GM21381 (cell line): ENCODE results near the gene RAB28.

Experiments used
- ATAC-seq: cut with Tn5 transposase; IDR thresholded peaks from one replicate; pipeline ENCODE4 v1.9.1; 2021; ENCODE audit warnings: mild to moderate bottlenecking, moderate library complexity; ENCODE audit not compliant: unreplicated experiment

The RAB28 gene

DNA sequence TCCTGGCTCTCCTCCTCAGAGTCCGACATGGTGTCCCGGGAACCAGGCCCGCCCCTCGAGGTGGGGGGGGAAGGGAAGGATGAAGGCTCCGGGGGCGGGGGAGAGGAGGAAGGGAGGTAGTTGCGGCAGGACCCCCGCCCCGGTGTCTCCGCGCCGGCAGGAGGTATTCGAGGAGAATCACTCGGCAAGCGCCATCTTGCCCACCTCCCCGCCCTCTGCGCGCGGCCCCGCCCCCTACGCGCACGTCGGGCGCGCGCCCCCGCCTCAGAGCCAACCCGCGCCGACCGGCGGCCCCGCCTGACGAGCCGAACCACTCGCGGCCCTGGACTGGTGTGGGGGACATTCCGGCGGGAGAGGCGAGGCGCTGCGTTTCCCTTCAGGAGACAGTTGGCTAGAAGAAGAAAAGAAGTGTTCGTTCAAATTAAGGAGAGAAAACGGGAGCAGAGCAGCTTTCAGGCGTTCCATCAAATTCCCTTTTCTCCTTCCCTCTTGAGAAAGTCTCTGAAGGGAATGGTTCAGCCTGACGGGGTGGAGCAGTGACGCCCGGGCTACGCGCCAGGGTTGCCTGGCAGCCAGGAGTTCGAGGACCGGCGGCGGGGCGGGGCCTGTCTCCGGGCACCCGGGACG, at the start of gene RAB28:
Gene RAB28, minus strand, starts transcription at position 219 of the 627 bp plus-strand sequence.
- ATAC-seq, result peak; percentile 94

DNA sequence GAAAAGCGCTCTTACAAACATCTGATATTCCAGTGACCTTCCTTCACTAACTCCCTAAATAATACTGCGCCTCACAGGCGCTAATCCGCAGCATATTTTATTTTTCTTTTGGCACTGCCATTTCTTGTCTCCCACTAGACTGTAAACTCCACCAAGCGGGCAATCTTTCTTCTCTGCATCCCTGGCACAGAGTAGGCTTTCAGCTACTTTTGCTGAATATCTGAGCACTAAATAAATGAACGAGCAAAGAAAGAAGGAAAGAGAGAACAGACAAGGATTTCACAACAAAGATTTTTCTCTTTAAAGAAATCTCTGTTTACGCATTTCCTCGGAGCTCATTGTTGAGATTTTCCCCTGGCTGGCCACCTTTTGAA, 47.5 kb upstream of the RAB28 start:
- no peak for ATAC-seq

GRCh38 chr4:13530823-13531624, 46.9 kb upstream of the RAB28 start:
- ATAC-seq, result no peak

- ATAC-seq, result no peak
Measured at GRCh38 chr4:13529128-13529919, 45.2 kb upstream of the RAB28 start.

GRCh38 chr4:13528821-13529127, 44.6 kb upstream of the RAB28 start:
- no peak for ATAC-seq

DNA sequence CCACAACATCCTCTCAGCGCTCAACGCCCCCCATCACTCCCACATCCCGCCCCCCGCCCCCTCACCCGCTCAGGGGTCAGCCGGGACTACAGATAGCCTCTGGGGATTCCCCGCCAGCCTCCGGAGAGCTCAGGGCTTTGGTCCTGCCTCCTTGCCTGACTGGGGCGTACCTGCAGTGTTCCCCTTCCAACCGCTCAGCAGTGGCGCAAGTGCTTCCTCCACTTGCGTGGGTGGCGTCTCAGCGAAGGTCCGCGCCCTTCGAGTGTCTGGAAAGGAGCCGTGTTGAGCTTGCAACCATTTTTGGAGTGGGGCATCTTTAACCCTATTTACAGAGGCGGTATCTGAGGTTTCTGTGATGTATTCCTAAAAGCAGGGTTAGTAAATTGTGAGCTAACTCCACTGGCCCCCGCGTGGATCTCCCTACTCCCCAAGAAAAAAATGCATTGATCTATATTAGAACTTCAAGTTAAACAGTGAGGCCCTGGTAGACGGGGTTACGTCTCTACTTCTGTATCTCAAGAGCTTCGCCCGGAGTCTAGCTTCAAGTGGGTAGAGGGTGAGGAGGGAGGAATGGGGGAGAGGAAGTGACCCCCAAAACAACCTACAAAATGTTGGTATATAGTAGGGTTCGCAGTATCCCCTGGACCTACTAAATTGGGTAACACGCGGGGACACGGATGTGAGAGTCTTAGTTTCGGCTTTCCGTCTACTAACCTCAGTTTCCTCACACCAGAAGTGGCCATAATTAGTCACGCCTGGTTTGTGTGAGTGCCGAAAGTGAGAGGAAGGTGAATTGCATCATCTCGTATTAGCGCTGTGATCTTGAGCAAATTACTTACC, 44.1 kb upstream of the RAB28 start:
- peak; percentile 84 for ATAC-seq

GRCh38 chr4:13527192-13527980, 43.2 kb upstream of the RAB28 start:
- no peak for ATAC-seq

GRCh38 chr4:13526658-13527057, 42.5 kb upstream of the RAB28 start:
- ATAC-seq, result no peak

DNA sequence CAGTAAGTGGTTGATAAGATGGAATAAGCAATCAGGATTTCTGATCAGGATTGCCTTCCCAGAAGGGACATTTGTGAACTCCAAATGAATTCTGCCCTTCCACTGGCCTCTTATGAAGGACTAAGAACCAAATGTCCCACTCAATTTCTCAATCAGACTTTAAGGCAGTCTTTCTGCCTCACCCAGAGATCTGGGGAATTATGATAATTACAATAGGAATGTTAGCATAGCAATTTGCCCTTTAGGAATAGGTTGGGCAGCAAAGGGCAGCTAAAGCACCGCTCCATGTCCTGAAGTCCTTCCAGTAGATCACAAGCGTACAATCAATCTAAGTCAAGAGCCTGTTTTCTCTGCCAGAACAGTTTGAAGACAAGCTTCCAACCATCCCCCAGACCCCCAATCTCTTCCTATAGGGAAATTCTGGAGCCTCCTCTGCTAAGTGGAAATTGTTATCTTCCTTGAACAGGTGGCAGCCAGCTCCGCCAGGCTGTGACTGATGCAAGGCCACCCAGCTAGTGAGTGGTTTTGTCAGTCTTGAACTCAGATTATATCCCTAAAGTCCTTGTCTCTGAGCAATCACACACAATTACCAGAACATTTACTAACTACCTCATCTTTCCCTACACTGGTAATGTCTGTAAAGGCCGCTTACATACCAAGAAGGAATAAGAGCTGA, 41.6 kb upstream of the RAB28 start:
- ATAC-seq, result no peak

GRCh38 chr4:13524504-13525243, 40.5 kb upstream of the RAB28 start:
- no peak for ATAC-seq

DNA sequence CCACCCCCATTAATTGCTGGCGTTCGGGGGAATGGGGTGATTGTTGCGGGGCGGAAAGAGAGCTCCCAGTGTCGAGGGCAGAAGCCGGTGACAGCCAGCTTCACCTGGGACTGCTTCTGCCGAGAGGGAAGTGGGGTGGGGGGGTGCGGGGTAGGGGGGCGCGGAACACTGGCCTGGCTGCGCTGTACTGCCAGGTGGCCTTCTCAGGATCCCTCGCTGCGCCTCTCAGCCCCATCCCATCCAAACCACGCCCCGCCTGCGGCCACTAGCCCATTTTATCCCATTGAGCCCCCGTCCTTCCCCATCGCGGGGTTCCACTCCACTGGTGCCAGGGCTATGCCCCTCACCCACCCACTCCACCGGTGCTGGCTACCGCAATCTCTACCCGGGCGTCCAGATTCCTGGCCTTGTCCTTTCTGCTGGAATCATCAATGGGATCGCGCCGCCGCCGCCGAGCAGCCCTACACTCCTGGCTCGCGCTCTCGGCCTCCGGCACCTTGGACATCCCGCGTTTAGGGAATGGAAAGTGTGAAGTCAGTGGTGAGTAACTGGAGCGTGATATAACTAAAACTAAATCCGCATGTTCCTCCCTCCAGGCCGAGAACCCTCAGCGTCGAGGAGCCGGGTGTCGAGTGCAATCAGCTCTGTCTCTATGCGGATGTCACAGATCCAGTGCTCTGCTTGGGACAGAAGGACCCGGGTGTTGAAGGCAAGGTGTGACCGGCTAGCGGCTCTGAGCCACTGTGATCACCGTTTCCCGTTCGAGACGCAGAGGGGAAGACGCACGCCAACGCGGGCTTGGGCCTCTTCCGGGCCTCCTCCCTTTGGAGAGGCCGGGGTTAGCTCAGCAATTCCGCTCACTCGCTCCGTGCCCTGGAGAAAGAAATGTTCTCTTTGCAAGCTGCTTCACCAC, 39.7 kb upstream of the RAB28 start:
- ATAC-seq, result no peak

DNA sequence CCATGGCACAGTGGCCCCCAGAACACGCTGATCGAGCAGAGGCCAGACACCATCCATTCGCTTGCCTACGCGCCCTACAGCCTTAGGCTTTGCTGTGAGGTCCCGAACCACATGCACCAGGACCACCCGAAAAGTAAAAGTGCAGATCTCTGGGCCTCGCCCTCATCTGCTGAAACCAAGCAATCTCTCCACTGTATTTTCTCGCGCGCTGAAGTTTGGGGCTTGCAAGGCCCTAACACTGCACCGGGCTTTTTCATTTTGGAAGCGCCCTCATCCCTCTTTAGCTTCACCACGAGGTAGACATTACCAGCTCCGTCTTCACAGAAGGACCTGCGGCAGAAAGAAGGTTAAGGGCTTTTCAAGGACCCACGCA, 39.0 kb upstream of the RAB28 start:
- no peak for ATAC-seq

- no peak for ATAC-seq
Measured at GRCh38 chr4:13522282-13523104, 38.4 kb upstream of the RAB28 start.

GRCh38 chr4:13521047-13521446, 36.9 kb upstream of the RAB28 start:
- no peak for ATAC-seq

- no peak for ATAC-seq
Measured at GRCh38 chr4:13516315-13516860, 32.2 kb upstream of the RAB28 start.

DNA sequence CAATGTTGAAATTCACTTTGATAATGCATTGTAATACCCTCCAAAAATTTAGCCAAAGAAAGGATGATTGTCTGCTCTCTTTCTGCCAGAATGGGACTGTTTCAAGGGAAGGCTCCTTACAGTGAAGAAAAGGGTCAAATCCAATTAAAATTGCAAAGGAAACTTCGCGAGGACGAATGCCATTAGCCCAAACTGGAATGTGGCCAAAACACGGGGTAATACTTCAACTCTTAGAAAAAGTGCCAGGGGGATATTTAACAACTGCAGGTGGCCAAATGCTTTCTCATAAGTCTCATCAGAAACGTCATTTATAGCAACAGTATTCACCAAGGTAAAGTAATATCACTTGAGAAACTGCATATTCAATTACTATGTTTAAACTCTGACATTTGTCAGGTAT, 31.1 kb upstream of the RAB28 start:
- no peak for ATAC-seq

GRCh38 chr4:13514722-13515121, 30.6 kb upstream of the RAB28 start:
- ATAC-seq, result no peak
